ENCODE measurements around the gene VSTM2L.

- TF ChIP-seq, protein P1, sequence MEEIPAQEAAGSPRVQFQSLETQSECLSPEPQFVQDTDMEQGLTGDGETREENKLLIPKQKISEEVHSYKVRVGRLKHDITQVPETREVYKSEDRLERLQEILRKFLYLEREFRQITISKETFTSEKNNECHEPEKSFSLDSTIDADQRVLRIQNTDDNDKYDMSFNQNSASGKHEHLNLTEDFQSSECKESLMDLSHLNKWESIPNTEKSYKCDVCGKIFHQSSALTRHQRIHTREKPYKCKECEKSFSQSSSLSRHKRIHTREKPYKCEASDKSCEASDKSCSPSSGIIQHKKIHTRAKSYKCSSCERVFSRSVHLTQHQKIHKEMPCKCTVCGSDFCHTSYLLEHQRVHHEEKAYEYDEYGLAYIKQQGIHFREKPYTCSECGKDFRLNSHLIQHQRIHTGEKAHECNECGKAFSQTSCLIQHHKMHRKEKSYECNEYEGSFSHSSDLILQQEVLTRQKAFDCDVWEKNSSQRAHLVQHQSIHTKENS (CRISPR knock-in tag; IDR thresholded peaks at IDR 0.05) = no peak
- TF ChIP-seq USF1 (CRISPR knock-in tag; IDR thresholded peaks at IDR 0.05) = no peak
- TF ChIP-seq, protein P2, sequence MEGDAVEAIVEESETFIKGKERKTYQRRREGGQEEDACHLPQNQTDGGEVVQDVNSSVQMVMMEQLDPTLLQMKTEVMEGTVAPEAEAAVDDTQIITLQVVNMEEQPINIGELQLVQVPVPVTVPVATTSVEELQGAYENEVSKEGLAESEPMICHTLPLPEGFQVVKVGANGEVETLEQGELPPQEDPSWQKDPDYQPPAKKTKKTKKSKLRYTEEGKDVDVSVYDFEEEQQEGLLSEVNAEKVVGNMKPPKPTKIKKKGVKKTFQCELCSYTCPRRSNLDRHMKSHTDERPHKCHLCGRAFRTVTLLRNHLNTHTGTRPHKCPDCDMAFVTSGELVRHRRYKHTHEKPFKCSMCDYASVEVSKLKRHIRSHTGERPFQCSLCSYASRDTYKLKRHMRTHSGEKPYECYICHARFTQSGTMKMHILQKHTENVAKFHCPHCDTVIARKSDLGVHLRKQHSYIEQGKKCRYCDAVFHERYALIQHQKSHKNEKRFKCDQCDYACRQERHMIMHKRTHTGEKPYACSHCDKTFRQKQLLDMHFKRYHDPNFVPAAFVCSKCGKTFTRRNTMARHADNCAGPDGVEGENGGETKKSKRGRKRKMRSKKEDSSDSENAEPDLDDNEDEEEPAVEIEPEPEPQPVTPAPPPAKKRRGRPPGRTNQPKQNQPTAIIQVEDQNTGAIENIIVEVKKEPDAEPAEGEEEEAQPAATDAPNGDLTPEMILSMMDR (IDR thresholded peaks at IDR 0.05 in 2 of 3, conservative IDR thresholded peaks at IDR 0.05 in 1 of 3; ENCODE audit: insufficient read depth in 2 of 3, low read depth in 1 of 3, low read length in 3 of 3) = no peak
- no peak for TF ChIP-seq MTF1 (CRISPR knock-in tag; IDR thresholded peaks at IDR 0.05; ENCODE audit: borderline replicate concordance)
- no peak for TF ChIP-seq NR2C2 (CRISPR knock-in tag; IDR thresholded peaks at IDR 0.05)
- no peak for TF ChIP-seq NR2C2 (tag; IDR thresholded peaks at IDR 0.05)
- TF ChIP-seq ZC3H11A (IDR thresholded peaks at IDR 0.05; ENCODE audit: low read depth, low read length) = no peak
- TF ChIP-seq SNIP1 (IDR thresholded peaks at IDR 0.05; ENCODE audit: low read depth) = no peak
- no peak for TF ChIP-seq XRCC5 (IDR thresholded peaks at IDR 0.05; ENCODE audit: low read depth, low read length)
- TF ChIP-seq NFRKB (IDR thresholded peaks at IDR 0.05; ENCODE audit: low read depth) = no peak
- TF ChIP-seq POLR3G (IDR thresholded peaks at IDR 0.05; ENCODE audit: extremely low read depth, insufficient read length, insufficient replicate concordance) = no peak
- no peak for TF ChIP-seq PATZ1 (CRISPR knock-in tag; IDR thresholded peaks at IDR 0.05; ENCODE audit: borderline replicate concordance)
- TF ChIP-seq EWSR1 (IDR thresholded peaks at IDR 0.05; ENCODE audit: borderline replicate concordance, low read depth, partially characterized antibody) = no peak
These were observed 22.6 kb downstream of the VSTM2L start for GRCh38 chr20:37925265-37926165.

All from K562 (cell line).